ENCODE measurements around the gene LNP1.

DNA sequence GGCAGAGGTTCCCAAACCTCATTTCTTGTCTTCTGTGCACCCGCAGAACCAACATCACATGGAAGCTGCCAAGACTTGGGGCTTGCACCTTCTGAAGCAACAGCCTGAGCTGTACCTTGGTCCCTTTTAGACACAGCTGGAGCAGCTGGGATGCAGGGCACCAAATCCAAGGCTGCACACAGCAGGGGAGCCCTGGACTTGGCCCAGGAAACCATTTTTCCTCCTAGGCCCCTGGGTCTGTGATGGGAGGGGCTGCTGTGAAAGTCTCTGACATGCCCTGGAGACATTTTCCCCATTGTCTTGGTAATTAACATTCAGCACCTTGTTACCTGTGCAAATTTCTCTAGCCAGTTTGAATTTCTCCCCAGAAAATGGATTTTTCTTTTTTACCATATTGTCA is 57.5 kb downstream of the LNP1 start:
- TF ChIP-seq, protein P1, sequence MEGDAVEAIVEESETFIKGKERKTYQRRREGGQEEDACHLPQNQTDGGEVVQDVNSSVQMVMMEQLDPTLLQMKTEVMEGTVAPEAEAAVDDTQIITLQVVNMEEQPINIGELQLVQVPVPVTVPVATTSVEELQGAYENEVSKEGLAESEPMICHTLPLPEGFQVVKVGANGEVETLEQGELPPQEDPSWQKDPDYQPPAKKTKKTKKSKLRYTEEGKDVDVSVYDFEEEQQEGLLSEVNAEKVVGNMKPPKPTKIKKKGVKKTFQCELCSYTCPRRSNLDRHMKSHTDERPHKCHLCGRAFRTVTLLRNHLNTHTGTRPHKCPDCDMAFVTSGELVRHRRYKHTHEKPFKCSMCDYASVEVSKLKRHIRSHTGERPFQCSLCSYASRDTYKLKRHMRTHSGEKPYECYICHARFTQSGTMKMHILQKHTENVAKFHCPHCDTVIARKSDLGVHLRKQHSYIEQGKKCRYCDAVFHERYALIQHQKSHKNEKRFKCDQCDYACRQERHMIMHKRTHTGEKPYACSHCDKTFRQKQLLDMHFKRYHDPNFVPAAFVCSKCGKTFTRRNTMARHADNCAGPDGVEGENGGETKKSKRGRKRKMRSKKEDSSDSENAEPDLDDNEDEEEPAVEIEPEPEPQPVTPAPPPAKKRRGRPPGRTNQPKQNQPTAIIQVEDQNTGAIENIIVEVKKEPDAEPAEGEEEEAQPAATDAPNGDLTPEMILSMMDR (IDR thresholded peaks at IDR 0.05) = no peak
- no peak for TF ChIP-seq EP300 (IDR thresholded peaks at IDR 0.05)

Data from ovary (tissue), 3 donors.